Naive thymus-derived CD4-positive, alpha-beta T cell (primary cell): ENCODE measurements around the gene OR8B4. TPM values are rescaled to one million over a fixed set of nuclear protein-coding genes. Genes with fewer than 3 reads are reported as not detected.
"Not testable (repeated sequence)": the region's sequence is repeated elsewhere in the genome, so short reads cannot be mapped to it uniquely, and the experiment has no call there.

Experiments used
- ATAC-seq: fragments of 150-1000 bp; cut with Tn5 transposase; 2 replicates; pipeline ENCODE4 v1.10.0; 2021; ENCODE audit warnings: mild to moderate bottlenecking, moderate library complexity
- CTCF ChIA-PET: fragments of 350-600 bp; sonication (Branson Sonifier 250); formaldehyde crosslinking; loops from one replicate; lab custom pipeline; 2021; ENCODE audit warnings: antibody characterized with exemption; lab: Charles Lee
- POLR2A ChIA-PET: fragments of 350-600 bp; sonication (Branson Sonifier 250); formaldehyde crosslinking; loops from one replicate; lab custom pipeline; 2021; ENCODE audit warnings: antibody characterized with exemption, inconsistent platforms; lab: Charles Lee
- DNase-seq, 9 donors: peaks; one replicate each; pipeline versions ENCODE4 v3.0.0 to v3.0.0-alpha.2; 2020 to 2022; ENCODE audit warnings: mixed read lengths in 1 of 9
- H3K27ac ChIP-seq: one replicate; pipeline ENCODE4 v1.7.0; 2013; ENCODE audit warnings: mild to moderate bottlenecking, low read depth, low read length, moderate library complexity
- H3K27me3 ChIP-seq, 2 donors: one replicate each; pipeline ENCODE4 v1.7.0; 2013; ENCODE audit warnings: low read length in 2 of 2, mild to moderate bottlenecking in 2 of 2, moderate library complexity in 2 of 2; ENCODE audit not compliant: control insufficient read depth in 2 of 2, insufficient read depth in 2 of 2
- H3K36me3 ChIP-seq, 3 experiments: 1 replicate in 2 of 3; 2 replicates in 1 of 3; pipeline ENCODE4 v1.7.0; 2013; ENCODE audit warnings: low read length in 3 of 3, mild to moderate bottlenecking in 3 of 3, moderate library complexity in 1 of 3; ENCODE audit not compliant: insufficient read depth in 3 of 3, control insufficient read depth in 2 of 3
- H3K4me1 ChIP-seq, 2 donors: one replicate each; pipeline ENCODE4 v1.7.0; 2013; ENCODE audit warnings: low read length in 2 of 2, mild to moderate bottlenecking in 2 of 2, moderate library complexity in 1 of 2; ENCODE audit not compliant: control insufficient read depth in 2 of 2, insufficient read depth in 2 of 2
- H3K4me3 ChIP-seq: 2 replicates; pipeline ENCODE4 v1.7.0; 2013; ENCODE audit warnings: mild to moderate bottlenecking, low read length
- H3K9me3 ChIP-seq, 3 experiments: 1 replicate in 2 of 3; 2 replicates in 1 of 3; pipeline ENCODE4 v1.7.0; 2013; ENCODE audit warnings: low read length in 3 of 3; ENCODE audit not compliant: control insufficient read depth in 2 of 3
- H3K27ac Mint-ChIP-seq, 9 donors: one replicate each; pipeline ENCODE4 v1.8.0; 2020 to 2022; ENCODE audit warnings: mixed read lengths in 9 of 9, mild to moderate bottlenecking in 8 of 9, moderate library complexity in 5 of 9, inconsistent platforms in 2 of 9
- H3K27me3 Mint-ChIP-seq, 5 donors: one replicate each; pipeline ENCODE4 v1.8.0; 2021 to 2022; ENCODE audit warnings: mixed read lengths in 5 of 5, mild to moderate bottlenecking in 1 of 5
- H3K36me3 Mint-ChIP-seq, 5 donors: one replicate each; pipeline ENCODE4 v1.8.0; 2020 to 2022; ENCODE audit warnings: mixed read lengths in 5 of 5, mild to moderate bottlenecking in 3 of 5, inconsistent platforms in 1 of 5
- H3K4me1 Mint-ChIP-seq, 7 donors: one replicate each; pipeline ENCODE4 v1.8.0; 2020 to 2022; ENCODE audit warnings: mixed read lengths in 7 of 7, mild to moderate bottlenecking in 3 of 7, inconsistent platforms in 1 of 7
- H3K4me3 Mint-ChIP-seq, 10 donors: one replicate each; pipeline ENCODE4 v1.8.0; 2020 to 2022; ENCODE audit warnings: mild to moderate bottlenecking in 10 of 10, mixed read lengths in 10 of 10, moderate library complexity in 6 of 10, inconsistent platforms in 2 of 10
- H3K9me3 Mint-ChIP-seq, 11 donors: one replicate each; pipeline ENCODE4 v1.8.0; 2020 to 2022; ENCODE audit warnings: mixed read lengths in 11 of 11, mild to moderate bottlenecking in 4 of 11, inconsistent platforms in 1 of 11, moderate library complexity in 1 of 11
- intact Hi-C, 2 donors: fragments of 100-400 bp; cut with micrococcal nuclease; formaldehyde crosslinking; loops; one replicate each; pipeline ENCODE4 v1.15.1; 2023
- polyA plus RNA-seq, 2 donors: library from polyadenylated mRNA; unstranded; fragments of 300-500 nt; fragmentation: Illumina TruSeq; gene quantifications; one replicate each; pipeline ENCODE4 v1.2.3, GENCODE V29; 2021
- total RNA-seq, 6 experiments: library from RNA in 5 of 6; stranded (reverse) in 5 of 6; gene quantifications; 1 replicate in 5 of 6; 2 replicates in 1 of 6; pipeline ENCODE4 v1.2.3 and lab custom pipeline; 2021 to 2026

Gene OR8B4
- total and polyA plus RNA-seq, 7 experiments from 2014 or later = not detected

DNA sequence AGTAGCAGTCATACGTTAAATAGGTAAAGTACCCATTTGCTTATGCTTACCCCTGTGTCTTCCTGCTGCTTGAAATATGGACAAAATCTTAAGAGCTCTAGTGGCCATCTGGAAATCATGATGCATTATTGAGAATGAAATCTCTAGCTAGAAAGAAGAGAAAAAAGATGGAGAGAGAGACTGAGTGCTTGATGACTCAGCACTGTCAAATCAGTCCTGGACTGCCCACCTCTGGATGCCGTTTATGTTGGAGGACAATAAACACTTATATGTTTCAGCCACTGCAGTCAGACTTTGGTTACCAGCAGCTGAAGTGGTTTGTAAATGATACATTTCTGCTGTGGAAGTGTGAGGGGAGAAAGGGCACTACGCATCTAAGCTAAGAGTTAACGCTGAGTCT lies 3.6 kb downstream of the OR8B4 start:
- POLR2A ChIA-PET = no interaction called here
- H3K27me3 ChIP-seq = no peaks in the 10 kb centered on the region
- peaks cover 9 to 49% (median 41%) of the 10 kb centered on the region in 5 donors for H3K27me3 Mint-ChIP-seq
- CTCF ChIA-PET = interaction anchor here (1.4 kb wide), 1 partner anchor 9 kb away, joined by 3 read pairs; no protein-coding TSS in a partner anchor
- H3K4me1 Mint-ChIP-seq = no peaks in the 10 kb centered on the region
- ATAC-seq = no peak
- H3K4me3 Mint-ChIP-seq = no peak overlapping the region
- H3K4me1 ChIP-seq = no peaks in the 10 kb centered on the region
- no peaks in the 10 kb centered on the region for H3K9me3 ChIP-seq
- no peaks in the 10 kb centered on the region for H3K36me3 ChIP-seq
- no peaks in the 10 kb centered on the region for H3K36me3 Mint-ChIP-seq
- H3K27ac Mint-ChIP-seq = no peak overlapping the region
- H3K27ac ChIP-seq = no peak overlapping the region
- peaks cover 0 to 3% (median 0%) of the 10 kb centered on the region in 11 donors for H3K9me3 Mint-ChIP-seq
- no peak for DNase-seq
- intact Hi-C loops = no loop called here
- H3K4me3 ChIP-seq = no peak overlapping the region

DNA sequence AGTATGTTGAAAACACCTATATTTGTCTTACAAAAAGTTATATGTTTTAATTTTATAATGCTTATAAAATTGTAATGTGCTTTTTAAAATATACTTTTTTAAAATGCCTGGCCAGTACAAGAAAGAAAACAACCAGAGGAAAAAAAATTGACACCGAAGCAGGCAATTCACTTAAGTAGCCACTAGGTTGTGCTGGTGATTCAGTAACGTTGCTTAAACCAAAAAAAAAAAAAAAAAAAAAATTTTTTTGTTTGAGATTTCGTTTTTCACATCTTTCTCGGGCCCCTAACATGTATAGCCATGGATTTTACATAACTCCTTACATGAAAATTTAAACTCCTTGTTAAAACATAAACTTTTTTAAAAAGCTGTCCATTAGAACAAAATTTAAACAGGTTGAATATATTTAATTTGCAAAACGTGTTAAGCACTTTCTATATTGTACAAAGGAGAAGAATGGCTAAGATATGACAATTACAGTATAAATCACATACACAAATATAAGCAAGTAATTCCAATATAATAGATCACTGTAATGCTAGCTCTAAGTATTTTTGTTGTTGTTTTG lies 9.2 kb downstream of the OR8B4 start:
- ChIA-PET POLR2A (no interaction called here), CTCF (interaction anchor here (1.5 to 1.7 kb wide), 2 partner anchors 170 to 421 kb away, joined by 3 read pairs; no protein-coding TSS in a partner anchor)
- Histone ChIP-seq H3K4me1 (no peaks in the 10 kb centered on the region), H3K9me3 (no peaks in the 10 kb centered on the region), H3K27me3 (no peaks in the 10 kb centered on the region), H3K27ac (no peak overlapping the region), H3K4me3 (no peak overlapping the region), H3K36me3 (no peaks in the 10 kb centered on the region)
- no peak overlapping the region for H3K27ac Mint-ChIP-seq
- H3K4me1 Mint-ChIP-seq = peaks cover 0 to 2% (median 0%) of the 10 kb centered on the region in 7 donors
- DNase-seq (peak in 3 of 9 donors; percentile 0 to 11 (median 2)), ATAC-seq (no peak)
- intact Hi-C loops = loop anchor here (1.0 to 5.0 kb wide), 4 partner anchors 171 to 932 kb away; partner anchors contain the start of gene ESAM (in 1 of the 2)
- H3K4me3 Mint-ChIP-seq = no peak overlapping the region
- H3K9me3 Mint-ChIP-seq = no peaks in the 10 kb centered on the region
- H3K27me3 Mint-ChIP-seq = peaks cover 6 to 35% (median 26%) of the 10 kb centered on the region in 5 donors
- no peaks in the 10 kb centered on the region for H3K36me3 Mint-ChIP-seq

DNA sequence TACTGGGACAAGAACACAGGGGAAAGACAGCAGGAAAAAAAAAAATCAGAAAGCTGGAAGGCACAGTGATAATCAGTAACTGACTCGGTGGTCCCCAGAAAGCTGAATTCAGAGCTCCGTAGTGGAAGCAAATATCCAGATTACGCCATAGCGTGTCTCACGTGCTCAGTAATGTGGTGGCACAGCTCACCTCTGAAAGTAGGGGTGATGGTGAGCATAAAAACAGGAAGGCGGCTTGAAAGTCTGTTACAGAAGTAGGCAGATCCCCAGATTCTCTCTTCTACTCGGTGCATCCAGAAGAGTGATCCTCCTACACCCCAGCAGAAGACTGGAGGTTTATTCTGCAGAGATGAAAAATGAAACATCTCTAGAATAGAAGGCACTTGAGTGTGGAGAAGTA lies 14.8 kb downstream of the OR8B4 start:
- ATAC-seq (no peak), DNase-seq (no peak)
- Histone ChIP-seq H3K9me3 (no peaks in the 10 kb centered on the region), H3K27me3 (peaks cover 0 to 3% of the 10 kb centered on the region in 2 donors), H3K36me3 (no peaks in the 10 kb centered on the region), H3K27ac (no peak overlapping the region), H3K4me1 (no peaks in the 10 kb centered on the region), H3K4me3 (no peak overlapping the region)
- H3K36me3 Mint-ChIP-seq = no peaks in the 10 kb centered on the region
- POLR2A ChIA-PET = no interaction called here
- H3K27ac Mint-ChIP-seq = no peak overlapping the region
- H3K4me1 Mint-ChIP-seq = peaks cover 0 to 2% (median 0%) of the 10 kb centered on the region in 7 donors
- no peaks in the 10 kb centered on the region for H3K9me3 Mint-ChIP-seq
- peaks cover 13 to 38% (median 23%) of the 10 kb centered on the region in 5 donors for H3K27me3 Mint-ChIP-seq
- CTCF ChIA-PET = no interaction called here
- intact Hi-C loops = no loop called here
- H3K4me3 Mint-ChIP-seq = no peak overlapping the region

DNA sequence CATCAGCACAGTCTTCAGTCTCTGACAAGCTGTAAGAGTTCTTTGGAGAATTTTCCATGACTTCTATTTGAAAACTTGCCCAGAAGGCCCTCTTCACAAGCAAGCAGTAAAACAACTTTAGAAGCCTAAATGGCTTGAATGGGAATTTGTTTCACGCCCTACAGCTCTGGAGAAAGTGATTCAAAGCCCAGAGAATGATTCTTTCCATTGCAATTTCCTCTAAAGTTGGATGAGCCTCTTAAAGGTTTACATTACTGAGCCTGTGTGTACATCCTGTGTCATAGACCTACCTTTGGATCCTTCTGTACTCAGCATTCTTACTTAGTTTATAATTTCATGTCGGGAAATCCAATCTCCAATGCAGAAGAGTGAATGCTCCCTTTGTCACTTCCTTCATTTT lies 19.1 kb downstream of the OR8B4 start:
- Histone ChIP-seq H3K36me3 (no peaks in the 10 kb centered on the region), H3K27me3 (peaks cover 0 to 3% of the 10 kb centered on the region in 2 donors), H3K4me1 (no peaks in the 10 kb centered on the region), H3K9me3 (no peaks in the 10 kb centered on the region), H3K4me3 (no peak overlapping the region), H3K27ac (no peak overlapping the region)
- H3K27me3 Mint-ChIP-seq = peaks cover 13 to 29% (median 17%) of the 10 kb centered on the region in 5 donors
- H3K4me1 Mint-ChIP-seq = peaks cover 0 to 2% (median 0%) of the 10 kb centered on the region in 7 donors
- ChIA-PET CTCF (interaction anchor here (0.6 kb wide), 1 partner anchor 33 kb away, joined by 3 read pairs; no protein-coding TSS in a partner anchor), POLR2A (no interaction called here)
- no peak for ATAC-seq
- no peak overlapping the region for H3K27ac Mint-ChIP-seq
- no peak overlapping the region for H3K4me3 Mint-ChIP-seq
- DNase-seq = no peak
- peaks cover 0 to 6% (median 0%) of the 10 kb centered on the region in 11 donors for H3K9me3 Mint-ChIP-seq
- H3K36me3 Mint-ChIP-seq = no peaks in the 10 kb centered on the region
- intact Hi-C loops = no loop called here

DNA sequence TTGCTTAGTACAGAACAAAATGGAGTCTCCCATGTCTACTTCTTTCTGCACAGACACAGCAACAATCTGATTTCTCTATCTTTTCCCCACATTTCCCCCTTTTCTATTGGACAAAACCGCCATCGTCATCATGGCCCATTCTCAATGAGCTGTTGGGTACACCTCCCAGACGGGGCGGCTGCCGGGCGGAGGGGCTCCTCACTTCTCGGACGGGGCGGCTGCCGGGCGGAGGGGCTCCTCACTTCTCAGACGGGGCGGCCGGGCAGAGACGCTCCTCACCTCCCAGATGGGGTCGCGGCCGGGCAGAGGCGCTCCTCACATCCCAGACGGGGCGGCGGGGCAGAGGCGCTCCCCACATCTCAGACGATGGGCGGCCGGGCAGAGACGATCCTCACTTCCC lies 21.5 kb downstream of the OR8B4 start:
- H3K27ac Mint-ChIP-seq, ATAC-seq, H3K27ac ChIP-seq, H3K4me1 ChIP-seq, H3K4me1 Mint-ChIP-seq, CTCF ChIA-PET, H3K4me3 Mint-ChIP-seq, H3K36me3 Mint-ChIP-seq, H3K9me3 ChIP-seq, H3K9me3 Mint-ChIP-seq, H3K27me3 ChIP-seq, DNase-seq, H3K36me3 ChIP-seq, H3K4me3 ChIP-seq, POLR2A ChIA-PET: not testable (repeated sequence)
- intact Hi-C loops = loop anchor here in 1 of 2 donors (5.0 kb wide), 1 partner anchor 331 kb away; no protein-coding TSS in a partner anchor
- H3K27me3 Mint-ChIP-seq = peaks cover 7 to 15% (median 9%) of the 10 kb centered on the region in 5 donors

DNA sequence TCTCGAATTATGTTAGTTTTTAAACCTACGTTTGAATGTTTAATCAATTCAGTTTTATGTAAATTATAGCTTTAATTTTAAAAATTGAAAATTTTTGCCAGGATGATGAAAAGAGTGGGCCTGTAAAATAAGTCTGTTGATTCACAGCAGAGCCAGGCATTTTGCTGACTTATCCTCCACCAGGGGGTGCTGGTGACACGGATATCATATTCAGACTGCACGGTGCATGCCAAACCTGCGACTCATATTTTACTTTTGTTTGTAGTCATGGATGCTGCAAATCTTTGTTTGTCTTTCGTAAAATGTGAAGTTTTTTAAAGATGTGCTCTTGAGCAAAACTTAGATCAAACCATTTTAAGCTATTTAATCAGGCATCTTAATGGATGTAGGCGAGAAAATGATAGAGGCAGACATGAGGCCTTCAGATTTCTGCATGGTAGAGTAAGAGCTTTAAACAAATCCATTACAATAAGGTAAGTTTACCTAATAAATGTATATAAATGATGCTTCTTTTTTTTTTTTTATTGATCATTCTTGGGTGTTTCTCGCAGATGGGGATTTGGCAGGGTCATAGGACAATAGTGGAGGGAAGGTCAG lies 22.2 kb downstream of the OR8B4 start:
- H3K4me3 ChIP-seq = no peak overlapping the region
- POLR2A ChIA-PET = no interaction called here
- CTCF ChIA-PET = interaction anchor here (0.6 kb wide), 1 partner anchor 30 kb away, joined by 3 read pairs; no protein-coding TSS in a partner anchor
- H3K27me3 ChIP-seq = peaks cover 0 to 2% of the 10 kb centered on the region in 2 donors
- H3K27ac ChIP-seq = no peak overlapping the region
- Mint-ChIP-seq H3K9me3 (peaks cover 0 to 6% (median 0%) of the 10 kb centered on the region in 11 donors), H3K36me3 (no peaks in the 10 kb centered on the region), H3K27ac (peak overlapping the region in 1 of 9 donors; percentile 68), H3K4me3 (no peak overlapping the region), H3K4me1 (peaks cover 0 to 2% (median 0%) of the 10 kb centered on the region in 7 donors), H3K27me3 (peaks cover 5 to 11% (median 6%) of the 10 kb centered on the region in 5 donors)
- no peaks in the 10 kb centered on the region for H3K36me3 ChIP-seq
- no peaks in the 10 kb centered on the region for H3K4me1 ChIP-seq
- H3K9me3 ChIP-seq = no peaks in the 10 kb centered on the region
- ATAC-seq (peak; percentile 63), DNase-seq (peak in 5 of 9 donors; percentile 2 to 47 (median 14))
- intact Hi-C loops = loop anchor here in 1 of 2 donors (5.0 kb wide), 1 partner anchor 330 kb away; no protein-coding TSS in a partner anchor
